Measurements from ENCODE around the gene ABAT.

- no peak for TF ChIP-seq CEBPB (IDR thresholded peaks at IDR 0.05; ENCODE audit: low read depth, low read length)
- TF ChIP-seq CTCF (IDR thresholded peaks at IDR 0.05; ENCODE audit: control extremely low read depth in 1 of 3, insufficient read depth in 1 of 3, low read depth in 1 of 3, low read length in 3 of 3) = no peak
- no peak for TF ChIP-seq POLR2A (IDR thresholded peaks at IDR 0.05; ENCODE audit: control extremely low read depth in 1 of 2, low read depth in 2 of 2, low read length in 2 of 2)
- TF ChIP-seq RAD21 (IDR thresholded peaks at IDR 0.05 in 1 of 2, conservative IDR thresholded peaks at IDR 0.05 in 1 of 2; ENCODE audit: low read depth in 2 of 2, low read length in 2 of 2) = no peak
- no peak for TF ChIP-seq EZH2 (IDR thresholded peaks at IDR 0.05; ENCODE audit: low read depth, low read length, severe bottlenecking)
- TF ChIP-seq KDM1A (IDR thresholded peaks at IDR 0.05; ENCODE audit: borderline replicate concordance, low read length) = no peak
These were observed 158.3 kb downstream of the ABAT start for GRCh38 chr16:8832717-8833105.
